ENCODE results near the gene MYOM1. TPM values are rescaled to one million over a fixed set of nuclear protein-coding genes. Genes with fewer than 3 reads are reported as not detected.

MYOM1 gene
- total RNA-seq, 1 donor from 2014 or later, result 0.57 TPM

DNA sequence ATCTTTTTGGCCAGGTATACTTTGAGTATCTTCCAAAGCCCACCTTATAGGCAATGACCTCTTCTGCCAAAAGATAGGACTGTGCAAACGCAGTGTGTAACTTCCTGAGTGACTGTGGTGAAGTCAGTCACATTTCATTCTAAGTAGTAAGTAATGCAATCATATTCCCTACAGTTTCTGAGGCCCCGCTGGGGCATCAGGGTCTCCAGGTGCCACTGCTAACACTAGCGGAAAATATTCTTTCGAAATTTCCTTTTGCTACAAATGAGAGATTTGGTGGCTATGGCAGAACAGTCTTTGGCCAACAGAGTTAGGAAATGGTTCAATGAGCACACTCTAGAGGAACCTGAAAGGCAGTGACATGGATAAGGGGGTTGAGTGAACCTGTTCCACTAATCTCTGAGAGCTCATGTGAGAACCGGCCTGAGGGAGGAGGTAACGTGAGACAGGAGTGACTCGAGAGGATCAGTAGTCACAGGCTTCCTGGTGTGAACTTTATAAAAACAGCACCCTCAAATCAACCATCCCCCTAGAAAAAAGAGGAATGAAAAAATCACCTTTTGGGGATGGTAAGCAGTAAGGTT is 104.2 kb downstream of the MYOM1 start:
- no peak overlapping the region for H2AFZ ChIP-seq (ENCODE audit: low read depth, low read length)
- H3K79me2 ChIP-seq (ENCODE audit: insufficient read depth, low read length), result no peaks in the 10 kb centered on the region
- Mint-ChIP-seq H3K27ac (ENCODE audit: unreplicated experiment) (no peak overlapping the region), H3K9me3 (ENCODE audit: unreplicated experiment) (no peaks in the 10 kb centered on the region), H3K4me3 (ENCODE audit: unreplicated experiment) (no peak overlapping the region), H3K36me3 (ENCODE audit: low read depth, unreplicated experiment) (peaks cover 2% of the 10 kb centered on the region), H3K27me3 (ENCODE audit: low read depth, unreplicated experiment) (peaks cover 6% of the 10 kb centered on the region), H3K4me1 (ENCODE audit: low read depth, unreplicated experiment) (peaks cover 2% of the 10 kb centered on the region)
- H3K36me3 ChIP-seq (ENCODE audit: insufficient read depth, low read length), result no peaks in the 10 kb centered on the region
- no peaks in the 10 kb centered on the region for H4K20me1 ChIP-seq (ENCODE audit: insufficient read depth, low read length)
- H3K4me2 ChIP-seq (ENCODE audit: low read length), result no peak overlapping the region
- no peak overlapping the region for H3K9ac ChIP-seq (ENCODE audit: low read length)
- TF ChIP-seq CTCF (IDR thresholded peaks at IDR 0.05; ENCODE audit: insufficient read depth, low read depth, low read length) (no peak), EZH2 (IDR thresholded peaks at IDR 0.05; ENCODE audit: insufficient read depth, low read length) (no peak)
- H3K27ac ChIP-seq (ENCODE audit: low read depth, low read length), result no peak overlapping the region
- no peaks in the 10 kb centered on the region for H3K9me3 ChIP-seq (ENCODE audit: insufficient read depth, low read depth, low read length)
- no peak for FAIRE-seq
- no peak overlapping the region for H3K4me3 ChIP-seq (ENCODE audit: insufficient read depth, low read depth, low read length)
- H3K4me1 ChIP-seq (ENCODE audit: insufficient read depth, low read length), result no peaks in the 10 kb centered on the region
- H3K27me3 ChIP-seq (ENCODE audit: insufficient read depth, low read length), result no peaks in the 10 kb centered on the region
- DNase-seq (ENCODE audit: low read depth), result no peak

- Mint-ChIP-seq H3K27ac (ENCODE audit: unreplicated experiment) (no peak overlapping the region), H3K4me3 (ENCODE audit: unreplicated experiment) (no peak overlapping the region), H3K27me3 (ENCODE audit: low read depth, unreplicated experiment) (peaks cover 8% of the 10 kb centered on the region), H3K9me3 (ENCODE audit: unreplicated experiment) (no peaks in the 10 kb centered on the region), H3K4me1 (ENCODE audit: low read depth, unreplicated experiment) (peaks cover 2% of the 10 kb centered on the region), H3K36me3 (ENCODE audit: low read depth, unreplicated experiment) (peaks cover 2% of the 10 kb centered on the region)
- Histone ChIP-seq H3K4me2 (ENCODE audit: low read length) (no peak overlapping the region), H4K20me1 (ENCODE audit: insufficient read depth, low read length) (no peaks in the 10 kb centered on the region), H3K9me3 (ENCODE audit: insufficient read depth, low read depth, low read length) (no peaks in the 10 kb centered on the region), H3K27me3 (ENCODE audit: insufficient read depth, low read length) (peaks cover 2% of the 10 kb centered on the region), H3K36me3 (ENCODE audit: insufficient read depth, low read length) (no peaks in the 10 kb centered on the region), H3K4me3 (ENCODE audit: insufficient read depth, low read depth, low read length) (no peak overlapping the region), H2AFZ (ENCODE audit: low read depth, low read length) (no peak overlapping the region), H3K79me2 (ENCODE audit: insufficient read depth, low read length) (no peaks in the 10 kb centered on the region), H3K27ac (ENCODE audit: low read depth, low read length) (no peak overlapping the region), H3K4me1 (ENCODE audit: insufficient read depth, low read length) (no peaks in the 10 kb centered on the region), H3K9ac (ENCODE audit: low read length) (no peak overlapping the region)
- FAIRE-seq, result no peak
- no peak for TF ChIP-seq CTCF (IDR thresholded peaks at IDR 0.05; ENCODE audit: insufficient read depth, low read depth, low read length)
- TF ChIP-seq EZH2 (IDR thresholded peaks at IDR 0.05; ENCODE audit: insufficient read depth, low read length), result no peak
- DNase-seq (ENCODE audit: low read depth), result no peak
Observed at GRCh38 chr18:3114451-3114850, 105.3 kb downstream of the MYOM1 start.

GRCh38 chr18:3114026-3114425 is 105.7 kb downstream of the MYOM1 start:
- no peaks in the 10 kb centered on the region for H3K4me1 ChIP-seq (ENCODE audit: insufficient read depth, low read length)
- no peak overlapping the region for H3K4me2 ChIP-seq (ENCODE audit: low read length)
- H3K36me3 ChIP-seq (ENCODE audit: insufficient read depth, low read length), result no peaks in the 10 kb centered on the region
- DNase-seq (ENCODE audit: low read depth) (no peak), FAIRE-seq (no peak)
- H4K20me1 ChIP-seq (ENCODE audit: insufficient read depth, low read length), result no peaks in the 10 kb centered on the region
- no peak overlapping the region for H3K9ac ChIP-seq (ENCODE audit: low read length)
- peaks cover 2% of the 10 kb centered on the region for H3K4me1 Mint-ChIP-seq (ENCODE audit: low read depth, unreplicated experiment)
- peaks cover 2% of the 10 kb centered on the region for H3K36me3 Mint-ChIP-seq (ENCODE audit: low read depth, unreplicated experiment)
- H3K27ac ChIP-seq (ENCODE audit: low read depth, low read length), result no peak overlapping the region
- TF ChIP-seq CTCF (IDR thresholded peaks at IDR 0.05; ENCODE audit: insufficient read depth, low read depth, low read length) (no peak), EZH2 (IDR thresholded peaks at IDR 0.05; ENCODE audit: insufficient read depth, low read length) (no peak)
- H3K27me3 ChIP-seq (ENCODE audit: insufficient read depth, low read length), result peaks cover 2% of the 10 kb centered on the region
- no peaks in the 10 kb centered on the region for H3K9me3 ChIP-seq (ENCODE audit: insufficient read depth, low read depth, low read length)
- H3K27ac Mint-ChIP-seq (ENCODE audit: unreplicated experiment), result no peak overlapping the region
- H3K9me3 Mint-ChIP-seq (ENCODE audit: unreplicated experiment), result no peaks in the 10 kb centered on the region
- no peak overlapping the region for H2AFZ ChIP-seq (ENCODE audit: low read depth, low read length)
- no peaks in the 10 kb centered on the region for H3K79me2 ChIP-seq (ENCODE audit: insufficient read depth, low read length)
- H3K4me3 ChIP-seq (ENCODE audit: insufficient read depth, low read depth, low read length), result no peak overlapping the region
- peaks cover 8% of the 10 kb centered on the region for H3K27me3 Mint-ChIP-seq (ENCODE audit: low read depth, unreplicated experiment)
- no peak overlapping the region for H3K4me3 Mint-ChIP-seq (ENCODE audit: unreplicated experiment)

All from astrocyte (in vitro differentiated cells and primary cell).